IPS-15b (cell line): Measurements from ENCODE around the gene ISG20.
"Not testable (repeated sequence)": the region's sequence is repeated elsewhere in the genome, so short reads cannot be mapped to it uniquely, and the experiment has no call there.

ENCODE experiments used
- H3K27me3 ChIP-seq: one replicate; pipeline ENCODE4 v1.6.1; 2013; ENCODE audit warnings: low read length; ENCODE audit not compliant: control insufficient read depth, insufficient read depth
- H3K36me3 ChIP-seq: one replicate; pipeline ENCODE4 v1.6.1; 2013; ENCODE audit warnings: low read length; ENCODE audit not compliant: control insufficient read depth, insufficient read depth
- H3K4me1 ChIP-seq: one replicate; pipeline ENCODE4 v1.6.1; 2013; ENCODE audit warnings: mild to moderate bottlenecking, low read length; ENCODE audit not compliant: control insufficient read depth, insufficient read depth
- H3K4me3 ChIP-seq: one replicate; pipeline ENCODE4 v1.5.1; 2013; ENCODE audit warnings: low read depth, low read length
- H3K9ac ChIP-seq: one replicate; pipeline ENCODE4 v1.6.1; 2013; ENCODE audit warnings: low read depth, mild to moderate bottlenecking, low read length
- H3K9me3 ChIP-seq: one replicate; pipeline ENCODE4 v1.6.1; 2013; ENCODE audit warnings: mild to moderate bottlenecking, low read length; ENCODE audit not compliant: control insufficient read depth, insufficient read depth

Gene ISG20

GRCh38 chr15:88642514-88642913 is 3.7 kb downstream of the ISG20 start:
- H3K9me3 ChIP-seq, H3K4me3 ChIP-seq, H3K27me3 ChIP-seq, H3K9ac ChIP-seq, H3K4me1 ChIP-seq, H3K36me3 ChIP-seq: not testable (repeated sequence)

GRCh38 chr15:88644741-88645140 is 5.9 kb downstream of the ISG20 start:
- no peaks in the 10 kb centered on the region for H3K36me3 ChIP-seq
- no peak overlapping the region for H3K4me3 ChIP-seq
- H3K27me3 ChIP-seq: no peaks in the 10 kb centered on the region
- H3K9ac ChIP-seq: no peak overlapping the region
- H3K9me3 ChIP-seq: no peaks in the 10 kb centered on the region
- H3K4me1 ChIP-seq: no peaks in the 10 kb centered on the region

GRCh38 chr15:88645171-88646087 is 6.6 kb downstream of the ISG20 start:
- no peaks in the 10 kb centered on the region for H3K9me3 ChIP-seq
- H3K4me3 ChIP-seq: no peak overlapping the region
- H3K9ac ChIP-seq: no peak overlapping the region
- H3K36me3 ChIP-seq: no peaks in the 10 kb centered on the region
- H3K4me1 ChIP-seq: no peaks in the 10 kb centered on the region
- no peaks in the 10 kb centered on the region for H3K27me3 ChIP-seq

- Histone ChIP-seq H3K36me3 (no peaks in the 10 kb centered on the region), H3K9me3 (no peaks in the 10 kb centered on the region), H3K4me1 (no peaks in the 10 kb centered on the region), H3K9ac (no peak overlapping the region), H3K27me3 (no peaks in the 10 kb centered on the region), H3K4me3 (no peak overlapping the region)
These were observed 7.2 kb downstream of the ISG20 start for GRCh38 chr15:88646088-88646405.

- peaks cover 3% of the 10 kb centered on the region for H3K4me1 ChIP-seq
- H3K4me3 ChIP-seq: no peak overlapping the region
- H3K9me3 ChIP-seq: no peaks in the 10 kb centered on the region
- no peak overlapping the region for H3K9ac ChIP-seq
- H3K36me3 ChIP-seq: no peaks in the 10 kb centered on the region
- H3K27me3 ChIP-seq: no peaks in the 10 kb centered on the region
These were observed 8.1 kb downstream of the ISG20 start for GRCh38 chr15:88646951-88647350.

GRCh38 chr15:88647351-88648105 is 8.7 kb downstream of the ISG20 start:
- Histone ChIP-seq H3K36me3 (no peaks in the 10 kb centered on the region), H3K4me3 (no peak overlapping the region), H3K9me3 (no peaks in the 10 kb centered on the region), H3K9ac (no peak overlapping the region), H3K4me1 (peaks cover 5% of the 10 kb centered on the region), H3K27me3 (no peaks in the 10 kb centered on the region)

GRCh38 chr15:88648357-88649214 is 9.8 kb downstream of the ISG20 start:
- Histone ChIP-seq H3K9ac (no peak overlapping the region), H3K4me1 (peaks cover 8% of the 10 kb centered on the region), H3K36me3 (no peaks in the 10 kb centered on the region), H3K27me3 (no peaks in the 10 kb centered on the region), H3K9me3 (no peaks in the 10 kb centered on the region), H3K4me3 (no peak overlapping the region)

- H3K36me3 ChIP-seq: no peaks in the 10 kb centered on the region
- no peak overlapping the region for H3K9ac ChIP-seq
- no peak overlapping the region for H3K4me3 ChIP-seq
- H3K9me3 ChIP-seq: no peaks in the 10 kb centered on the region
- no peaks in the 10 kb centered on the region for H3K27me3 ChIP-seq
- H3K4me1 ChIP-seq: peaks cover 8% of the 10 kb centered on the region
These were observed 10.5 kb downstream of the ISG20 start for GRCh38 chr15:88649286-88649733.

- H3K9me3 ChIP-seq: no peaks in the 10 kb centered on the region
- H3K36me3 ChIP-seq: no peaks in the 10 kb centered on the region
- peaks cover 8% of the 10 kb centered on the region for H3K4me1 ChIP-seq
- no peaks in the 10 kb centered on the region for H3K27me3 ChIP-seq
- no peak overlapping the region for H3K9ac ChIP-seq
- no peak overlapping the region for H3K4me3 ChIP-seq
These were observed 11.1 kb downstream of the ISG20 start for GRCh38 chr15:88649753-88650551.

- Histone ChIP-seq H3K4me1 (peaks cover 8% of the 10 kb centered on the region), H3K9ac (no peak overlapping the region), H3K27me3 (no peaks in the 10 kb centered on the region), H3K4me3 (no peak overlapping the region), H3K9me3 (no peaks in the 10 kb centered on the region), H3K36me3 (no peaks in the 10 kb centered on the region)
These were observed 11.7 kb downstream of the ISG20 start for GRCh38 chr15:88650556-88650955.
